NCI-H2196 treated with DMSO at 0.1 percent for 48 hours (cell line): ENCODE measurements around the gene SCAI.
"Not testable (repeated sequence)": the region's sequence is repeated elsewhere in the genome, so short reads cannot be mapped to it uniquely, and the experiment has no call there.

Experiments used
- DNase-seq: peaks from one replicate; lab custom pipeline; 2025; ENCODE audit not compliant: unreplicated experiment; lab: John Stamatoyannopoulos, UW

The SCAI gene

GRCh38 chr9:124949387-124949786, 193.9 kb downstream of the SCAI start:
- no peak for DNase-seq

GRCh38 chr9:124947727-124948391, 195.5 kb downstream of the SCAI start:
- DNase-seq, result no peak

DNA sequence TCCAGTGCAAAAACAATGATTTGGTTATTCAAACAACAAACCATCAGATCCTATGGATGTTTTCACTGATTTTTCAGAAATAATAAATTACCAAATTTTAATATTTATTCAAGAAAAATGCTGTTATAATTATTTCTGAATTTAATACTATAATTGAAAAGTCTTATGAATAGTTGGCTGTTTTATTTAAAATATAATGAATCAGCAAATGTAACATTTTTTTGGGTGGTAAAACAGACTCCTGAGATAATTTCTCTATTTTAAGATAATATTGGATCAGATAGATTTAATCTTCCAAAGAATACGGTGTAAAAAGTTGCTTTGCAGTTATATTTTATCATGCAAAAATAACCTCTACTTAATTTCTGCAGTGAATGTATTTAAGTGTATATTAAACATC, 197.2 kb downstream of the SCAI start:
- no peak for DNase-seq

DNA sequence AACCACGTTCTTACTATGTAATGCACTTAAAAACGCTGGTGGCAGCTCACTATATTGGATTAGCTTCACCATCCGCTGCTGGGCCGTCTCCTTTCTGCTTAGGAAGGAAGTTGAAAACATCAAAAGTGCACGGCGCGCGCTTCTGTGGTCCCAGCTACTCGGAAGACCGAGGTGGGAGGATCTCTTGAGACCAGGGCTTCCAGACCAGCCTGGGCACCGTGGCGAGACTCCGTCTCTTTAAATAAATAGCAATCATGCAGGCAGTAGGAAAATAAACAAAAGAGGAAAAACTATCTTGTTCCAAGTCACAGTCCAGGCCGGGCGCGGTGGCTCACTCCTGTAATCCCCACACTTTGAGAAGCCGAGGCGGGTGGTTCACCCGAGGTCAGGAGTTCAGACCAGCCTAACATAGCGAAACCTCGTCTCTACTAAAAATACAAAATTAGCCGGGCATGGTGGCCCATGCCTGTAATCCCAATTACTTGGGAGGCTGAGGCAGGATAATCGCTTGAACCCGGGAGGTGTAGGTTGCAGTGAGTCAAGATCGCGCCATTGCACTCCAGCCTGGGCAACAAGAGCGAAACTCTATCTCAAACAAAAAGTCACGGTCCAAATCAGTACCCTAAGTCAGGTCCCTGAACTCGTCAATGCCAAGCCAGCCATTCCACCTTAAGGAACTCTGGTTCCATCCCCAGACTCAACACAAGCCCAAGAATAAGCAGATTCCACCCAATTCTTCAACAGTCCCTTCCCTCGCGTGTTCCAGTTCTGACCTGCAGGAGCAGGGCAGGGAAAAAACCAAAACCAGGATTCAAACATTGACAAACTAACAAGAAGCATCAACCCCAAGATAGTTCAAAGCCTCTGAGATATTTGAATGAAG, 201.4 kb downstream of the SCAI start:
- DNase-seq, result no peak

DNA sequence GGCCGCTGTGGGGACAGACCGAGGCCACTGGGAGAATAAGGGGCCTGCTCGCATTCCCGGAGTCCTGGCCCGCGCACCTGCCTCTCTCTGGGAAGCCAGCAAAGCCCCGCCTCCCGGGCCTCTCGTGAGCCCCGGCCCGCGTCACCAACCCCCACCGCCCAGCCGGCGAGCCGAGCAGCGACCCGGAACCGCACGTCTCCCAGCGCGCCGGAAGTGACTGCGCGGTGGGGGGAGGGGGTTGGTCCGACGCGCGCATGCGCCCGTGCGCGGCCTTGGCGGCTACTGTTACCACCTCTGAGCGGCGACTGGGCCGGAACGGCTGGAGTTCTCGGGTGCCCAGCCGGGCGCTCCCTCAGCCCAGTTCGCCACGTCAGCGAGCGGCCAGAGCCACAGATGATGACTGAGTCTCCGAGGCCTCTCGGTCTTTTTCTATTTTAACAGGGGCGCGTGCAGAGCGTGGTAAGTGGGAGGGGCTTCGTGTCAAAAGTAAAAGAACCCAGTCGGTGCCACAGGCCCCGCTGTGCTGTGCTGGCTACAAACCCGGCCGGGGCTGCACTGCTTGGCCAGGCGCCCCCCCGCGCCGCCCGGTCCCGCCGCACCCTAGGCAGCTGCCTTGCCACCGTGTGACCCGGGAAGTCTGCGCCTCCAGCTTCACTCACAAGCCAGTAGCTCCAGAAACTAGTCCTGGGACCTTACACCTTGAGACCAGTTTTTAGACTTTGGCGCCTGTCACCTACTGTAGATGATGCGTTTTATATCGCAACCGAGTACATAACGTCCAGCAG, 202.2 kb downstream of the SCAI start, which contains the start of gene GOLGA1:
Gene GOLGA1, minus strand, starts transcription at position 190 of the 785 bp plus-strand sequence. CDS start 2,372 bp downstream, outside the sequence.
- peak; percentile 87 for DNase-seq

- peak; percentile 59 for DNase-seq
These were observed 202.8 kb downstream of the SCAI start for GRCh38 chr9:124940521-124940893.

GRCh38 chr9:124939944-124940343, 203.4 kb downstream of the SCAI start:
- DNase-seq, result no peak

DNA sequence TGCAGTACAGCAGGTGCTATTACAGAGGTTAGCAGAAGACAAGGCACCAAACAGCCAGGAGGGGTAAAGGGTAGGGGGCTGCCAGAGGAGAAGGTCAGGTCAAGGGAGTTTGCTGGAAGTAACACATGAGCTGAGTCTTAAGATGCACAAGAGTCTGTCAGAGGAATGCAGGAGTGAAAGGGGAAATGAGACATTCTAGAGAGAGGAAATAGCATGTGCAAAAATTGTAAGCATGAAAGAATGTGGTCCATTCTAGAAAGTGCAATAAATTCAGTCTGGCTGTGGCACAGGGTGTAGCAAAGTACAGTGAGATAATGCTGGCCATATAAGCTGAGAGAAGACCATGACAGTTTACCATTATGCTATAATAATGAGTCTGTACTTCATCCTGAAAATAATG, 209.0 kb downstream of the SCAI start:
- no peak for DNase-seq

DNA sequence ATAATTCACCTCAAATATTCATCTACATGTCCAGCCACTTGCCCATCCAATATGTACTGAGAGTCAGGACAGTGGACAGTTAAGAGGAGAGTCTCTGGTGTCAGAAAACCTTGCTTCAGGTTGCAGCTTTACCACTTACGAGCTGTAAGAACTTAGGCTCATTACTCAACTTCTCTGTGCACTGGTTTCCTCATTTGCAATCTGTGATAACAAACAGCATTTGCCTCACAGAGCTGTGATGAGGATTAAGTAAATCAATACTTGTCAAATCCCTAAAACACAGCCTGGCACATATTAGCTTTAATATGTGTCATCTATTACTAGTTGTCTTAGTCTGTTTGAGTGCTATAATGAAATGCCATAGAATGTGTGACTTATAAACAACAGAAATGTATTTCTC, 211.0 kb downstream of the SCAI start:
- no peak for DNase-seq

DNA sequence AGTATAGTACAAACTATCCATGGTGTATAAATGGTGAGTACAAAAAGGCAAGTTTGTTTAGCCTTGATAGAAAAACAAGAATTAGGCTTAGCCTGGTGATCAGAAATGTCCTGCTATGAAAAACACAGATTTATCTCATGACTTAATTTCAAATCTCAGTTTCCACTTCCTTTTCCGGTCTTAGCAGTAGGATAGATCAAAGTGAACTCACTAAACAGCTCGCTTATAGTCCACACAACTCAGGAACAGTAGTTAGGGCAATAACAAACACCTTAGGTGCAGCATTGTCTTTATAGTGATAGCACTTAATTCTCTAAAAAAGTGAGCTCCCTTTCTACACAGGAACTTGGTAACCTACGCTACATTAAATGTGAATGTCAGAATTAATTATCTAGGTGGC, 213.9 kb downstream of the SCAI start:
- DNase-seq, result no peak

GRCh38 chr9:124928116-124928515, 215.2 kb downstream of the SCAI start:
- no peak for DNase-seq

DNA sequence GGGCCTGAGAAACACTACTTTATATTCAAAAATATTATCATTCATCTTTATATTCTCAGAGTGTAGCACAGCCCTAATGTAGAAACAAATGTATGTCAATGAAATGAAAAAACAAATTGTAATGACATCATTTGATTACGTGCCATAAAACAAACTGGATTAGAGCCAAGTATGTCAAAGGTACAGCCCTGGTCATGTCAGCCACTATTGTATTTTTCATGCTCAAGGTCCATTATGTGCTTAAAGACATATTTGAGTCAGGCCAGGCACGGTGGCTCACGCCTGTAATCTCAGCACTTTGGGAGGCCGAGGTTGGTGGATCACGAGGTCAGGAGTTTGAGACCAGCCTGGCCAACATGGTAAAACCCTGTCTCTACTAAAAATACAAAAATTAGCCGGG, 222.9 kb downstream of the SCAI start:
- not testable (repeated sequence) for DNase-seq

DNA sequence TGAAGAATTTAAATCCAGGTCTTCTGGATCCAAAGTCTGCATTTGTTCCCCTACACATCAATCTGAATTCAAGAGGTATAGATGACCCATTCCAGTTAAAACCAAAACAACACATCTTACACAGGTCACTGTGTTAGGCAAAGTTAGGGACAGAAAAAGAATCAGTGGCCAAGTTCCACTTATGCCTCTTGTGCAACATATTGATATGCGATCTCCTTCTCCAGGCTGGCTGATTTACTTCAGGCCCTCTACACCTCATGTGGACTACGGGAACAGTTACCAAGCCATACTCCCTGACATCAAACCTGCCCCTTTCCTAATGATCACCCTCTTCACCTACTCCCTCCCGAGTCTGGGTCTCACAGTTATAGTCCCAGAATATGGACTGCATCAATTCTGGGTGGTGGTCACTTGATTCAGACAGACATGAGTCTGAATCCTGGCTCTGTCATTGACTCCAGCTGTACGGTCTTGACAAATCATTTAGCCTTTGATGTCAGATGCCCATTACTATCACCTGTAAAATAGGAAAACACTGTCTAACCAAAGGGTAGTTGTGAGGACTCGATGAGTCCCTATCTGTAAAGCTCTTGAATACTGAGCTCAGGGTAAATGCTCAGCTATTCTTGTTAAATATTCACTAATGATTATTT, 228.4 kb downstream of the SCAI start:
- no peak for DNase-seq

GRCh38 chr9:124913378-124913777, 229.9 kb downstream of the SCAI start:
- DNase-seq, result no peak

GRCh38 chr9:124911766-124912165, 231.6 kb downstream of the SCAI start:
- no peak for DNase-seq

DNA sequence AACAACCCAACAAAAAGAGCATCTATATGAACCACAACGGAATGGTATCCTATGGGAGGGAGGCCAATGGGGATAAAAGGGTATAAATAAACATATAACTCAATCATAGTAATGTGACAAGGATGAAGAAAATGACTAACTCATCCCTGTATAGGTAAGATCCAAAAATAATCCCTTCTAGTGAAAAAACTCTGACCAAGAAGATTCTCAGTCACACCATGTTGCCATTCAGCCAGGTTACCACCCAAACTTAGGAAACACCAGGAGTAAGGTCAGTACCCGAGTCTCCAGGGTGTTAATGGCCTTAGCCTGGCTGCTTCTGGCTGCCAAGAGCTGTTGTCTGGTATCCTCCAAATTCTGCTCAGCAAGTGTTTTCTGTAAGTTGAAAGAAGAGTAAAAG, 235.2 kb downstream of the SCAI start:
- DNase-seq, result no peak

DNA sequence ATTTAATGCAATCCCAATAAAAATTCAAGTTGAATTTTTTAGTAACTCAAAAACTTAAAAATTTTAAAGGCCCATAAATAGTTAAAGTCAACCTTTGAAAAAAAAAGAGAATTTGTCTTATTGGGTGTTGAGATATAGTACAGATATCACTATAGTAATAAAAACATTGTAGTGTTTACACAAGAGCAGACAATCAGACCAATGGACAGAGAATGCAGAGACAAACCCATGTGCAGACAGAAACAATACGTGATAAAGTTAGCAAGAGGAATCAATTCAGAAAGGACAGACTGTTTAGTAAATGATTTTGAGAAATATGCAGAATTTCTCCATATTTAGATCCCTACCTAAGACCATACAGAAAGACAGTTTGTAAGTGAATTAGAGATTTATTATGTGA, 236.4 kb downstream of the SCAI start:
- no peak for DNase-seq

GRCh38 chr9:124899845-124900244, 243.5 kb downstream of the SCAI start:
- DNase-seq, result no peak

DNA sequence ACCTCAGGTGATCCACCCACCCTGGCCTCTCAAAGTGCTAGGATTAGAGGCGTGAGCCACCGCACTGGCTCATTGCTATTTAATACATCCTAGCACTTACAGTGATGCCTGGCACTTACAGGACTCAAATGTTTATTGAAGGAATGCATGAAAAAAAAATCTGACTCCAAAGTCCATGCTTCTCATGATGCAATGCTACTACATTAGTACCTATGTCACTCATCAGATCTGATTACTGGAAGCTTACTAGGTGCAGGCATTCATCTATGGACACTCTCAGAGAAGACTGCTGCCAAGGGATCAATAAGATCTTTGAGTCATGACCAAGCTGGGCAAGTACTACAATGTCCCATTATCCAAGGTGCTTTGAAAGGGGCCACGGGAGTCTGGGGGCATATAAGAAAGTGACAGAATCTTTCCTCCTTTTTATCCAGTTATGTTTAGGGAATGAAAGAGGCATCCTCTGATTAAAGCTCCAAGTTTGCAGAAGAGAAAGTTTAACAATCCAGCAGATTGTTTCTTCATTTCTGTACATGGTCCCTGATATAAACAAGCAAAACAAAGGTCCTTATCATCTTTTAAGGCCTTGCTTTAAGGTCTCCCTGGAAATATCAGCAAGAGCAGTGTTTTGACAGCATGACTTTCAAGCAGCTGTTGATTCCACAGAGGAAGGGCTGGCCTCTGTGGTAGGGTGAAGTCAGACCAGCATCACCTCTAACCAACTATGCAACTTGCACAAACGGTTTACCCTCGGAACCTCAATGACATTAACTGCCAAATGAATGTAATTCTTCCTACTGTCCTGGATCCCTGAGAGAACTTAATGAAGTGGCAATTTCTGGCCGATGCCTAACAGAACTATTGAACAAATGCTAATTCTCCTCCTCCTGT, 245.5 kb downstream of the SCAI start:
- no peak for DNase-seq

- no peak for DNase-seq
These were observed 248.6 kb downstream of the SCAI start for GRCh38 chr9:124894741-124895170.
